ENCODE results near the gene PRKD1. TPM values are rescaled to one million over a fixed set of nuclear protein-coding genes. Genes with fewer than 3 reads are reported as not detected.
A peak's percentile ranks its signal among the peaks of the same experiment; 100 is the strongest.

PRKD1 gene
- total RNA-seq, 1 experiment from 2014 or later: not detected

- no peak for DNase-seq (ENCODE audit: low read depth, low spot score)
- intact Hi-C loops (cut with micrococcal nuclease): loop anchor here (5.0 kb wide), 1 partner anchor 889 kb away; no protein-coding TSS in a partner anchor
Observed at GRCh38 chr14:29553427-29553826, 374.2 kb downstream of the PRKD1 start.

GRCh38 chr14:29548948-29549370, 378.7 kb downstream of the PRKD1 start:
- H4K20me1 ChIP-seq (ENCODE audit: insufficient read depth): no peaks in the 10 kb centered on the region
- no peaks in the 10 kb centered on the region; a peak in 3 of 4 replicates for H3K9me3 ChIP-seq (ENCODE audit: control insufficient read depth in 1 of 2, insufficient read depth in 1 of 2, low read depth in 1 of 2, low read length in 2 of 2)
- ChIA-PET RAD21 (ENCODE audit: low non-redundant PET in 1 of 2, low total read pairs in 2 of 2, uncharacterized antibody in 2 of 2, unreplicated experiment in 2 of 2) (no interaction called here), POLR2A (no interaction called here), CTCF (interaction anchor here (0.6 kb wide), 1 partner anchor 858 kb away, joined by 5 read pairs; no protein-coding TSS in a partner anchor)
- DNase-seq (ENCODE audit: low read depth, low spot score) (peak; percentile 12), ATAC-seq (peak; percentile 44)
- no peak overlapping the region for H3K4me3 ChIP-seq (replicated peaks in 1 of 2; ENCODE audit: low read depth in 1 of 2, low read length in 2 of 2)
- intact Hi-C loops (cut with micrococcal nuclease): loop anchor here (5.0 to 10.0 kb wide), 2 partner anchors 663 to 726 kb away; no protein-coding TSS in a partner anchor
- H2AFZ ChIP-seq (ENCODE audit: low read depth, low read length, poor library complexity, severe bottlenecking): no peak overlapping the region
- H3K27ac ChIP-seq (ENCODE audit: low read depth, low read length): no peak overlapping the region
- H3K36me3 ChIP-seq (ENCODE audit: control insufficient read depth in 1 of 2, insufficient read depth in 2 of 2, low read length in 2 of 2): no peaks in the 10 kb centered on the region
- no peak overlapping the region for H3K9ac ChIP-seq (ENCODE audit: low read length)
- TF ChIP-seq SRF (IDR thresholded peaks at IDR 0.05; ENCODE audit: low read depth) (no peak), EGR1 (IDR thresholded peaks at IDR 0.05; ENCODE audit: low read depth) (no peak), SIN3A (IDR thresholded peaks at IDR 0.05; ENCODE audit: low read depth) (no peak), SP1 (IDR thresholded peaks at IDR 0.05; ENCODE audit: low read depth) (no peak), EZH2 (IDR thresholded peaks at IDR 0.05) (no peak), EZH2phosphoT487 (IDR thresholded peaks at IDR 0.05; ENCODE audit: borderline replicate concordance) (no peak), RAD21 (IDR thresholded peaks at IDR 0.05; ENCODE audit: low read depth) (0 out of 2 replicates have a peak, but pooled peaks have one; percentile 8)
- TF ChIP-seq, protein P1, sequence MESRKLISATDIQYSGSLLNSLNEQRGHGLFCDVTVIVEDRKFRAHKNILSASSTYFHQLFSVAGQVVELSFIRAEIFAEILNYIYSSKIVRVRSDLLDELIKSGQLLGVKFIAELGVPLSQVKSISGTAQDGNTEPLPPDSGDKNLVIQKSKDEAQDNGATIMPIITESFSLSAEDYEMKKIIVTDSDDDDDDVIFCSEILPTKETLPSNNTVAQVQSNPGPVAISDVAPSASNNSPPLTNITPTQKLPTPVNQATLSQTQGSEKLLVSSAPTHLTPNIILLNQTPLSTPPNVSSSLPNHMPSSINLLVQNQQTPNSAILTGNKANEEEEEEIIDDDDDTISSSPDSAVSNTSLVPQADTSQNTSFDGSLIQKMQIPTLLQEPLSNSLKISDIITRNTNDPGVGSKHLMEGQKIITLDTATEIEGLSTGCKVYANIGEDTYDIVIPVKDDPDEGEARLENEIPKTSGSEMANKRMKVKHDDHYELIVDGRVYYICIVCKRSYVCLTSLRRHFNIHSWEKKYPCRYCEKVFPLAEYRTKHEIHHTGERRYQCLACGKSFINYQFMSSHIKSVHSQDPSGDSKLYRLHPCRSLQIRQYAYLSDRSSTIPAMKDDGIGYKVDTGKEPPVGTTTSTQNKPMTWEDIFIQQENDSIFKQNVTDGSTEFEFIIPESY (IDR thresholded peaks at IDR 0.05; ENCODE audit: extremely low read depth, insufficient replicate concordance, low read length): no peak
- TF ChIP-seq, protein P2, sequence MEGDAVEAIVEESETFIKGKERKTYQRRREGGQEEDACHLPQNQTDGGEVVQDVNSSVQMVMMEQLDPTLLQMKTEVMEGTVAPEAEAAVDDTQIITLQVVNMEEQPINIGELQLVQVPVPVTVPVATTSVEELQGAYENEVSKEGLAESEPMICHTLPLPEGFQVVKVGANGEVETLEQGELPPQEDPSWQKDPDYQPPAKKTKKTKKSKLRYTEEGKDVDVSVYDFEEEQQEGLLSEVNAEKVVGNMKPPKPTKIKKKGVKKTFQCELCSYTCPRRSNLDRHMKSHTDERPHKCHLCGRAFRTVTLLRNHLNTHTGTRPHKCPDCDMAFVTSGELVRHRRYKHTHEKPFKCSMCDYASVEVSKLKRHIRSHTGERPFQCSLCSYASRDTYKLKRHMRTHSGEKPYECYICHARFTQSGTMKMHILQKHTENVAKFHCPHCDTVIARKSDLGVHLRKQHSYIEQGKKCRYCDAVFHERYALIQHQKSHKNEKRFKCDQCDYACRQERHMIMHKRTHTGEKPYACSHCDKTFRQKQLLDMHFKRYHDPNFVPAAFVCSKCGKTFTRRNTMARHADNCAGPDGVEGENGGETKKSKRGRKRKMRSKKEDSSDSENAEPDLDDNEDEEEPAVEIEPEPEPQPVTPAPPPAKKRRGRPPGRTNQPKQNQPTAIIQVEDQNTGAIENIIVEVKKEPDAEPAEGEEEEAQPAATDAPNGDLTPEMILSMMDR (IDR thresholded peaks at IDR 0.05 in 2 of 3, conservative IDR thresholded peaks at IDR 0.05 in 1 of 3; ENCODE audit: borderline replicate concordance in 1 of 3, insufficient read depth in 1 of 3, low read depth in 2 of 3, low read length in 2 of 3): peak in 2 of 3 experiments; percentile 25 to 37; a peak in 1 of 6 replicates
- H3K27me3 ChIP-seq (ENCODE audit: insufficient read depth, low read length): no peaks in the 10 kb centered on the region
- H3K4me2 ChIP-seq (ENCODE audit: low read length): no peak overlapping the region
- no peaks in the 10 kb centered on the region for H3K4me1 ChIP-seq (ENCODE audit: control insufficient read depth in 1 of 2, insufficient read depth in 2 of 2, low read length in 2 of 2)
- H3K79me2 ChIP-seq (ENCODE audit: insufficient read depth, low read length): no peaks in the 10 kb centered on the region
- no TSS peak for BruUV-seq (replicated peaks)
- H3K9me2 ChIP-seq (ENCODE audit: insufficient read depth): no peaks in the 10 kb centered on the region

More at GRCh38 chr14:29553427-29553826, 374.2 kb downstream of the PRKD1 start:
- Histone ChIP-seq H3K4me2 (ENCODE audit: low read length) (no peak overlapping the region), H2AFZ (ENCODE audit: low read depth, low read length, poor library complexity, severe bottlenecking) (no peak overlapping the region), H3K27me3 (ENCODE audit: insufficient read depth, low read length) (no peaks in the 10 kb centered on the region), H3K4me3 (replicated peaks in 1 of 2; ENCODE audit: low read depth in 1 of 2, low read length in 2 of 2) (no peak overlapping the region), H3K9me3 (ENCODE audit: control insufficient read depth in 1 of 2, insufficient read depth in 1 of 2, low read depth in 1 of 2, low read length in 2 of 2) (peaks cover 0 to 6% of the 10 kb centered on the region in 2 experiments; a peak in 3 of 4 replicates), H3K9ac (ENCODE audit: low read length) (no peak overlapping the region), H3K79me2 (ENCODE audit: insufficient read depth, low read length) (no peaks in the 10 kb centered on the region), H3K36me3 (ENCODE audit: control insufficient read depth in 1 of 2, insufficient read depth in 2 of 2, low read length in 2 of 2) (no peaks in the 10 kb centered on the region), H3K9me2 (ENCODE audit: insufficient read depth) (no peaks in the 10 kb centered on the region), H4K20me1 (ENCODE audit: insufficient read depth) (no peaks in the 10 kb centered on the region), H3K27ac (ENCODE audit: low read depth, low read length) (no peak overlapping the region), H3K4me1 (ENCODE audit: control insufficient read depth in 1 of 2, insufficient read depth in 2 of 2, low read length in 2 of 2) (no peaks in the 10 kb centered on the region)
- CTCF ChIA-PET: no interaction called here
- RAD21 ChIA-PET (ENCODE audit: low non-redundant PET in 1 of 2, low total read pairs in 2 of 2, uncharacterized antibody in 2 of 2, unreplicated experiment in 2 of 2): no interaction called here
- TF ChIP-seq FOSL1 (IDR thresholded peaks at IDR 0.05; ENCODE audit: low read depth) (no peak), POLR2AphosphoS5 (IDR thresholded peaks at IDR 0.05; ENCODE audit: low read depth, low read length) (no peak)
- TF ChIP-seq, protein P3, sequence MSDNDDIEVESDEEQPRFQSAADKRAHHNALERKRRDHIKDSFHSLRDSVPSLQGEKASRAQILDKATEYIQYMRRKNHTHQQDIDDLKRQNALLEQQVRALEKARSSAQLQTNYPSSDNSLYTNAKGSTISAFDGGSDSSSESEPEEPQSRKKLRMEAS (IDR thresholded peaks at IDR 0.05): no peak
- ATAC-seq: no peak
- POLR2A ChIA-PET: no interaction called here
- no TSS peak for BruUV-seq (replicated peaks)

Measured in HCT116 (cell line).